ENCODE data around the gene TTF1.

DNA sequence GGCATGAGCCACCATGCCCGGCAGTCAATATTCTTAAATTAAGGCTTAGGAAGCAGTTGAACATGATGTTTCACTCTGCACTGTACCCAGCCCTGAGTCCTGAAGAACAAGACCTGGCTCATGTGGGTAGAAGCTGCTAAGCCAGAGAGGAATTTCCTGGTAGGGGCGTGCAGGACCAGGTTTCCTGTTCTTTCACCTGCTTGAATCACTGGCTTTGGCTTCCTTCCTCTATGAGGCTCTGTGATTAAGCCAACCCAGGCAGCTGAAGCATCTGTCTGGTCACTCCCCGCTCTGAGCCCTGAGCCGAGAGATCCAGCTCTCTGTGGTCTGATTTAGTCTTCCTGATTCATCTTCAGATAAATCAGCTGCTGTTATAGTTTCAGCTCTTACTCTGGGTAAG lies 32.5 kb upstream of the TTF1 start:
- no peak for TF ChIP-seq SETDB1 (CRISPR knock-in tag; IDR thresholded peaks at IDR 0.05; ENCODE audit: borderline replicate concordance)
- TF ChIP-seq ZFX (CRISPR knock-in tag; IDR thresholded peaks at IDR 0.05; ENCODE audit: low read depth), result no peak
- TF ChIP-seq, protein P1, sequence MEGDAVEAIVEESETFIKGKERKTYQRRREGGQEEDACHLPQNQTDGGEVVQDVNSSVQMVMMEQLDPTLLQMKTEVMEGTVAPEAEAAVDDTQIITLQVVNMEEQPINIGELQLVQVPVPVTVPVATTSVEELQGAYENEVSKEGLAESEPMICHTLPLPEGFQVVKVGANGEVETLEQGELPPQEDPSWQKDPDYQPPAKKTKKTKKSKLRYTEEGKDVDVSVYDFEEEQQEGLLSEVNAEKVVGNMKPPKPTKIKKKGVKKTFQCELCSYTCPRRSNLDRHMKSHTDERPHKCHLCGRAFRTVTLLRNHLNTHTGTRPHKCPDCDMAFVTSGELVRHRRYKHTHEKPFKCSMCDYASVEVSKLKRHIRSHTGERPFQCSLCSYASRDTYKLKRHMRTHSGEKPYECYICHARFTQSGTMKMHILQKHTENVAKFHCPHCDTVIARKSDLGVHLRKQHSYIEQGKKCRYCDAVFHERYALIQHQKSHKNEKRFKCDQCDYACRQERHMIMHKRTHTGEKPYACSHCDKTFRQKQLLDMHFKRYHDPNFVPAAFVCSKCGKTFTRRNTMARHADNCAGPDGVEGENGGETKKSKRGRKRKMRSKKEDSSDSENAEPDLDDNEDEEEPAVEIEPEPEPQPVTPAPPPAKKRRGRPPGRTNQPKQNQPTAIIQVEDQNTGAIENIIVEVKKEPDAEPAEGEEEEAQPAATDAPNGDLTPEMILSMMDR (CRISPR knock-in tag; IDR thresholded peaks at IDR 0.05), result no peak

Data from HepG2 (cell line).